Calu3 (cell line): Measurements from ENCODE around the gene DPM3. TPM values are rescaled to one million over a fixed set of nuclear protein-coding genes. Genes with fewer than 3 reads are reported as not detected.

ENCODE experiments used
- BruUV-seq: library from RNA; stranded (reverse); fragments of 400-500 nt; replicated peaks from 2 replicates; lab custom pipeline; 2021; lab: Mats Ljungman, UMichigan
- CTCF ChIA-PET: fragments of 300-600 bp; sonication (Branson Sonifier 250); formaldehyde crosslinking; loops from one replicate; lab custom pipeline; 2022; ENCODE audit warnings: antibody characterized with exemption; lab: Charles Lee
- DNase-seq: peaks from one replicate; pipeline ENCODE4 v3.0.0; 2022
- H3K27ac Mint-ChIP-seq: one replicate; pipeline ENCODE4 v1.8.0; 2022; ENCODE audit warnings: mixed read lengths; ENCODE audit not compliant: unreplicated experiment
- H3K27me3 Mint-ChIP-seq: one replicate; pipeline ENCODE4 v1.8.0; 2022; ENCODE audit warnings: mixed read lengths; ENCODE audit not compliant: unreplicated experiment
- H3K36me3 Mint-ChIP-seq: one replicate; pipeline ENCODE4 v1.8.0; 2022; ENCODE audit warnings: mild to moderate bottlenecking, moderate library complexity, mixed read lengths; ENCODE audit not compliant: insufficient read depth, unreplicated experiment
- H3K4me1 Mint-ChIP-seq: one replicate; pipeline ENCODE4 v1.8.0; 2022; ENCODE audit warnings: mild to moderate bottlenecking, low read depth, mixed read lengths; ENCODE audit not compliant: unreplicated experiment
- H3K4me3 Mint-ChIP-seq: one replicate; pipeline ENCODE4 v1.8.0; 2022; ENCODE audit warnings: mild to moderate bottlenecking, low read depth, moderate library complexity, mixed read lengths; ENCODE audit not compliant: unreplicated experiment
- H3K9me3 Mint-ChIP-seq: one replicate; pipeline ENCODE4 v1.8.0; 2022; ENCODE audit warnings: low read depth, mixed read lengths; ENCODE audit not compliant: unreplicated experiment
- intact Hi-C: fragments of 100-400 bp; cut with micrococcal nuclease; formaldehyde crosslinking; loops from one replicate; pipeline ENCODE4 v1.10.0; 2022; ENCODE audit not compliant: unreplicated experiment
- total RNA-seq: library from RNA; stranded (reverse); gene quantifications from 2 replicates; pipeline ENCODE4 v1.2.3, GENCODE V29; 2022
- TF ChIP-seq, protein P1 (sequence below): fragments of 200-600 bp; IDR thresholded peaks from one replicate; pipeline ENCODE4 v1.8.0; 2022; ENCODE audit warnings: antibody characterized with exemption; ENCODE audit not compliant: unreplicated experiment

DPM3 gene
- total RNA-seq, 1 experiment from 2014 or later, result 38.7 TPM

DNA sequence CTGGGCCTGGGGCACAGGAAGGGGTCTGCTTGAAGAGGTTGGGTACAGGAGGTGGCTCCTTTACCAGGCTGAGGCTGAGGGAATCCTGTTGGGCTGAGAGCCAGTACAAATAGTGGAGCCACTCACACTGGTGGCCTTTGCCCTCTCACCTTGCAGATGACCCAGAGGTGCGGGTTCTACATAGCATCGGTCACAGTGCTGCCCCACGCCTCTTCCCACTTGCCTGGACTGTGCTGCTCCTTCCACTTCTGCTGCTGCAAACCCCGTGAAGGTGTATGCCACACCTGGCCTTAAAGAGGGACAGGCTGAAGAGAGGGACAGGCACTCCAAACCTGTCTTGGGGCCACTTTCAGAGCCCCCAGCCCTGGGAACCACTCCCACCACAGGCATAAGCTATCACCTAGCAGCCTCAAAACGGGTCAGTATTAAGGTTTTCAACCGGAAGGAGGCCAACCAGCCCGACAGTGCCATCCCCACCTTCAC lies 6.5 kb downstream of the DPM3 start:
- no TSS peak for BruUV-seq
- no peaks in the 10 kb centered on the region for H3K9me3 Mint-ChIP-seq
- H3K4me3 Mint-ChIP-seq, result no peak overlapping the region
- H3K4me1 Mint-ChIP-seq, result peaks cover 66% of the 10 kb centered on the region
- H3K27me3 Mint-ChIP-seq, result no peaks in the 10 kb centered on the region
- DNase-seq, result no peak
- intact Hi-C loops, result no loop called here
- TF ChIP-seq, protein P1, sequence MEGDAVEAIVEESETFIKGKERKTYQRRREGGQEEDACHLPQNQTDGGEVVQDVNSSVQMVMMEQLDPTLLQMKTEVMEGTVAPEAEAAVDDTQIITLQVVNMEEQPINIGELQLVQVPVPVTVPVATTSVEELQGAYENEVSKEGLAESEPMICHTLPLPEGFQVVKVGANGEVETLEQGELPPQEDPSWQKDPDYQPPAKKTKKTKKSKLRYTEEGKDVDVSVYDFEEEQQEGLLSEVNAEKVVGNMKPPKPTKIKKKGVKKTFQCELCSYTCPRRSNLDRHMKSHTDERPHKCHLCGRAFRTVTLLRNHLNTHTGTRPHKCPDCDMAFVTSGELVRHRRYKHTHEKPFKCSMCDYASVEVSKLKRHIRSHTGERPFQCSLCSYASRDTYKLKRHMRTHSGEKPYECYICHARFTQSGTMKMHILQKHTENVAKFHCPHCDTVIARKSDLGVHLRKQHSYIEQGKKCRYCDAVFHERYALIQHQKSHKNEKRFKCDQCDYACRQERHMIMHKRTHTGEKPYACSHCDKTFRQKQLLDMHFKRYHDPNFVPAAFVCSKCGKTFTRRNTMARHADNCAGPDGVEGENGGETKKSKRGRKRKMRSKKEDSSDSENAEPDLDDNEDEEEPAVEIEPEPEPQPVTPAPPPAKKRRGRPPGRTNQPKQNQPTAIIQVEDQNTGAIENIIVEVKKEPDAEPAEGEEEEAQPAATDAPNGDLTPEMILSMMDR, result no peak
- CTCF ChIA-PET, result interaction anchor here (0.5 kb wide), 1 partner anchor 21 kb away, joined by 3 read pairs; no protein-coding TSS in a partner anchor
- peak overlapping the region; percentile 97 for H3K27ac Mint-ChIP-seq
- H3K36me3 Mint-ChIP-seq, result peaks cover 96% of the 10 kb centered on the region

DNA sequence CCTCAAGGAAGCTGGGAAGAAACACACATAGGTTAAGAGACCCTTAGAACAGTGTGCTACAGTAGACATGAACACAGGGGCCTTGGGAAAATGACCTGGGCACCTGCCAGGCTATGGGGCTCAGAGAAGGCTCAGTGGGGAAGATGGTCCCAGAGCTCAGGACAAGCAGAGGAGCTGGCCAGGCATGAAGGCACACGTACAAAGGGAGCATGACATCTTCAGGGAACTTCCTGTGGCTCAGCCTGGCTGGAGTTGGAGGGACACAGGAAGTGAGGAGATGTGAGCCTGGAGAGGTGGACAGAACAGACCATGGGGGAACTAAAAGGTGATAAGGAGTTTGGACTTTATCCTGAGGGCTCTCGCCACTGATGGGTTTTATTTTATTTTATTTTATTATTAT lies 8.5 kb downstream of the DPM3 start:
- TF ChIP-seq, protein P1, result no peak
- H3K27ac Mint-ChIP-seq, result peak overlapping the region; percentile 70
- H3K36me3 Mint-ChIP-seq, result peaks cover 98% of the 10 kb centered on the region
- CTCF ChIA-PET, result interaction anchor here (0.8 kb wide), 1 partner anchor 41 kb away, joined by 3 read pairs; no protein-coding TSS in a partner anchor
- H3K27me3 Mint-ChIP-seq, result no peaks in the 10 kb centered on the region
- H3K9me3 Mint-ChIP-seq, result no peaks in the 10 kb centered on the region
- DNase-seq, result no peak
- intact Hi-C loops, result no loop called here
- H3K4me1 Mint-ChIP-seq, result peaks cover 72% of the 10 kb centered on the region
- H3K4me3 Mint-ChIP-seq, result no peak overlapping the region
- no TSS peak for BruUV-seq

DNA sequence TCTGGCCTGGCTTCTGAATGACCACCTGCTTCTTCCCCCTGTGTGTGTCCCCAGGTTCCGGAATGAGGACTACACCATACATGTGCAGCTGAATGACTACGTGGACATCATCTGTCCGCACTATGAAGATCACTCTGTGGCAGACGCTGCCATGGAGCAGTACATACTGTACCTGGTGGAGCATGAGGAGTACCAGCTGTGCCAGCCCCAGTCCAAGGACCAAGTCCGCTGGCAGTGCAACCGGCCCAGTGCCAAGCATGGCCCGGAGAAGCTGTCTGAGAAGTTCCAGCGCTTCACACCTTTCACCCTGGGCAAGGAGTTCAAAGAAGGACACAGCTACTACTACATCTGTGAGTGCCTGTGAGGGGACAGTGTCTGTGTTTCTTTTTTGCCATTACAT lies 9.0 kb downstream of the DPM3 start:
- Mint-ChIP-seq H3K36me3 (peaks cover 98% of the 10 kb centered on the region), H3K27me3 (no peaks in the 10 kb centered on the region), H3K27ac (no peak overlapping the region), H3K9me3 (no peaks in the 10 kb centered on the region), H3K4me1 (peaks cover 77% of the 10 kb centered on the region), H3K4me3 (peak overlapping the region; percentile 91)
- DNase-seq, result no peak
- CTCF ChIA-PET, result interaction anchor here (0.6 kb wide), 1 partner anchor 57 kb away, joined by 4 read pairs; no protein-coding TSS in a partner anchor
- no TSS peak for BruUV-seq
- intact Hi-C loops, result no loop called here
- TF ChIP-seq, protein P1, result no peak

DNA sequence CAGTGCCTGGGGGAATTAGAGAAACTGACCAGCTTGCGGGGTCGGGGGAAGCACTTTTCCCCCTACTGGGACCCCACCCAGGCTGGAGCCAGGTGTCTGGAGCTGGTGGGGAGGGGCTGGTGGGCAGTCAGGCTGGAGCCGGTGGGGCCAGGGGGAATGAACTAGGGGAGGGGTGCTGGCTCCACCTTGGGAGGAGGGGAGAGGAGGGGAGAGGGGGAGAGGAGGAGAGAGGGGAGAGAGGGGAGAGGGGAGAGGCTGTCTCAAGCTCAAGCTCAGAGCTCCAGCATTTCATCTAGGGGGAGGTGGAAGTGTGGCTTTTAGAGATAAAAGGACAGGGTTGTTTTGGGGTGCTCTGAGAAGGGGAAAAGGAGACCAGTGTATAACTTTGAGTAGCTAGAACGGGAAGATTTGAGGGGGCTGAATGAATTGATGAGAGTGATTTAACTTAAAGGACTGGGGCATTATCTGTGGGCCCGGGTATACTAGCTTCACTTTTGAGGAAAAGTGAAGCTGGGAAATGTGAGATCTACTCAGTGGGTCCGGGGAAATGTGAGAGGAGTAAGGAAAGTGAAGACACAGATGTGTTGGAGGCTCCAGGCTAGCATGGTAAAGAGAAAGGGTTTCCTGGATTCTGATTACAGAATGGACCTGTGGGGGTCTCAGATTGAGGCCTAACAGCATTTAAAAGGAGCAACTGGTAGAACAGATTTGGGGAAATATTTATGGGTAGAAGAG lies 9.9 kb downstream of the DPM3 start:
- DNase-seq, result no peak
- CTCF ChIA-PET, result interaction anchor here (0.6 to 2.5 kb wide), 9 partner anchors 9 to 709 kb away, joined by 3 to 13 read pairs (median 4); partner anchors contain the start of genes DAP3, DPM3, KRTCAP2 and YY1AP1
- no TSS peak for BruUV-seq
- H3K4me1 Mint-ChIP-seq, result peaks cover 83% of the 10 kb centered on the region
- TF ChIP-seq, protein P1, result no peak
- no peaks in the 10 kb centered on the region for H3K9me3 Mint-ChIP-seq
- peaks cover 95% of the 10 kb centered on the region for H3K36me3 Mint-ChIP-seq
- intact Hi-C loops, result no loop called here
- peak overlapping the region; percentile 69 for H3K27ac Mint-ChIP-seq
- H3K4me3 Mint-ChIP-seq, result peak overlapping the region; percentile 91
- no peaks in the 10 kb centered on the region for H3K27me3 Mint-ChIP-seq
